Right cardiac atrium (tissue), 5 donors: ENCODE measurements around the gene GPRC6A. TPM values are rescaled to one million over a fixed set of nuclear protein-coding genes. Genes with fewer than 3 reads are reported as not detected.

Experiments used
- polyA plus RNA-seq: library from polyadenylated mRNA; stranded (reverse); fragments of 200-250 nt; gene quantifications from one replicate; pipeline ENCODE4 v1.2.3, GENCODE V29; 2013
- total RNA-seq, 4 donors: library from RNA; stranded (reverse); fragmentation: NEBNext Ultra II Directional; extraction: Animal tissue kit (Norgen Biotek cat#: 25700); gene quantifications; one replicate each; pipeline ENCODE4 v1.2.1, GENCODE V29; 2021
- donor health status: healthy with polysubstance abuse.
- donor health status: DM: no; HTN: yes; CAD: no.
- donor health status: DM: no; HTN: no; CAD: no.
- donor health status: DM: no; HTN: yes; CAD: no; lungs with severe emphysema.
- donor health status: DM: yes; HTN: yes; CAD: no.

The GPRC6A gene
- total and polyA plus RNA-seq, 5 donors: not detected

Other genes with a start within 250 kb of the GPRC6A start
- under 1 TPM; 0.15 to 0.72 (median 0.20) TPM for gene RSPH4A, start 212.6 kb downstream of the GPRC6A start, total RNA-seq
- gene RSPH4A, start 212.6 kb downstream of the GPRC6A start, polyA plus RNA-seq: 0.20 TPM
- 1 to 10 TPM; 4.2 to 6.6 (median 4.5) TPM for gene ZUP1, start 160.3 kb downstream of the GPRC6A start, total RNA-seq
- 3.5 TPM for gene ZUP1, start 160.3 kb downstream of the GPRC6A start, polyA plus RNA-seq
- gene KPNA5, start 147.9 kb downstream of the GPRC6A start, total RNA-seq: 10 to 100 TPM; 11.4 to 15.2 (median 12.6) TPM
- 3.1 TPM for gene KPNA5, start 147.9 kb downstream of the GPRC6A start, polyA plus RNA-seq
- gene FAM162B, start 63.4 kb downstream of the GPRC6A start, total RNA-seq: 1 to 10 TPM in 3 of 4 donors, under 1 TPM in 1; 0.70 to 3.1 (median 2.2) TPM
- gene FAM162B, start 63.4 kb downstream of the GPRC6A start, polyA plus RNA-seq: 3.9 TPM
- not detected for gene RFX6, start 48.2 kb upstream of the GPRC6A start, total RNA-seq
- gene RFX6, start 48.2 kb upstream of the GPRC6A start, polyA plus RNA-seq: not detected